Spleen (tissue), 7 donors: ENCODE data around the gene TOM1L1.

Experiments used
- CTCF ChIP-seq, 11 experiments: fragments of 200-600 bp in 7 of 11; fragments of 450-650 bp in 4 of 11; sonication (generic) in 4 of 11; IDR thresholded peaks in 8 of 11; conservative IDR thresholded peaks in 3 of 11; 1 replicate in 7 of 11; 2 replicates in 4 of 11; pipeline versions ENCODE4 v1.4.0 to v1.8.0; 2016 to 2021; ENCODE audit warnings: antibody characterized with exemption in 11 of 11, inconsistent platforms in 4 of 11, mild to moderate bottlenecking in 1 of 11
- POLR2A ChIP-seq, 3 donors: fragments of 450-650 bp; IDR thresholded peaks; one replicate each; pipeline ENCODE4 v1.5.1; 2017; ENCODE audit warnings: antibody characterized with exemption in 3 of 3, mild to moderate bottlenecking in 1 of 3
- POLR2AphosphoS5 ChIP-seq, 3 donors: sonication (generic); formaldehyde crosslinking; IDR thresholded peaks; one replicate each; pipeline ENCODE4 v1.5.1; 2017; ENCODE audit warnings: antibody characterized with exemption in 3 of 3
- donor health status: DM: no; HTN: no; CAD: no; lungs with moderate emphysema.
- donor health status: DM: no; HTN: no; CAD: no.
- donor health status: DM: no; HTN: no; CAD: no.

DNA sequence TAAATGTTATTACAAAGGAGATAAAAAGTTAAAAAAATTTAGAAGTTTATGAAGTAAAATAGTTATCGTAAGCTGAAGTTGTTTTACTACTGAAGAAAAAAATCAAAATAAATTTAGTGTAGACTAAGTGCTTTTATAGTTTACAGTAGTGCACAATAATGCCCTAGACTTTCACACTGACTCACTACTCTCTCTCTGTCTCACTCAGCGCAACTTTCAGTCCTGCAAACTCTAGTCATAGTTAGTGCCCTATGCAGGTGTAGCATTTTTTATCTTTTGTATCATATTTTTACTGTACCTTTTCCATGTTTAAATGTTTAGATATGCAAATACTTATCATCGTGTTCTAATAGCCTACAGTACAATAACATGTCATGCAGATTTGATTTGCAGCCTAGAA lies 17.7 kb upstream of the TOM1L1 start:
- TF ChIP-seq POLR2AphosphoS5 (IDR thresholded peaks at IDR 0.05) = no peak
- no peak for TF ChIP-seq CTCF (IDR thresholded peaks at IDR 0.05 in 8 of 11, conservative IDR thresholded peaks at IDR 0.05 in 3 of 11)
- TF ChIP-seq POLR2A (IDR thresholded peaks at IDR 0.05) = no peak
